Esophagus muscularis mucosa (tissue), 4 donors: ENCODE results near the gene PARP9. TPM values are rescaled to one million over a fixed set of nuclear protein-coding genes. Genes with fewer than 3 reads are reported as not detected.

Source experiments
- DNase-seq: peaks from one replicate; pipeline ENCODE4 v3.0.0-alpha.2; 2017; ENCODE audit errors: extremely low spot score
- H3K27ac ChIP-seq, 4 donors: fragments of 200-600 bp; sonication (generic); replicated peaks in 1 of 4; 1 replicate in 3 of 4; 2 replicates in 1 of 4; pipeline ENCODE4 v1.5.1; 2016 to 2019; ENCODE audit warnings: mild to moderate bottlenecking in 1 of 4
- H3K27me3 ChIP-seq, 4 donors: fragments of 200-600 bp; sonication (generic); one replicate each; pipeline versions ENCODE4 v1.5.1 to v1.6.0; 2016 to 2019
- H3K36me3 ChIP-seq, 4 donors: fragments of 200-600 bp; sonication (generic); one replicate each; pipeline ENCODE4 v1.5.1; 2016 to 2019
- H3K4me1 ChIP-seq, 4 donors: fragments of 200-600 bp; sonication (generic); one replicate each; pipeline ENCODE4 v1.5.1; 2016 to 2019
- H3K4me3 ChIP-seq, 4 donors: fragments of 200-600 bp; sonication (generic); 1 replicate in 2 of 4; 2 replicates in 2 of 4; pipeline ENCODE4 v1.5.1; 2016 to 2019; ENCODE audit warnings: mild to moderate bottlenecking in 4 of 4, moderate library complexity in 1 of 4
- H3K9me3 ChIP-seq, 4 donors: fragments of 200-600 bp; sonication (generic); 1 replicate in 3 of 4; 2 replicates in 1 of 4; pipeline ENCODE4 v1.5.1; 2016 to 2019
- EP300 ChIP-seq: sonication (generic); formaldehyde crosslinking; IDR thresholded peaks from one replicate; pipeline ENCODE4 v1.6.1; 2017; ENCODE audit warnings: antibody characterized with exemption
- POLR2A ChIP-seq: fragments of 450-650 bp; IDR thresholded peaks from one replicate; pipeline ENCODE4 v1.6.1; 2017; ENCODE audit warnings: antibody characterized with exemption, moderate library complexity, mild to moderate bottlenecking, low read depth
- POLR2AphosphoS5 ChIP-seq, 2 donors: sonication (generic); formaldehyde crosslinking; IDR thresholded peaks; one replicate each; pipeline ENCODE4 v1.6.1; 2017; ENCODE audit warnings: antibody characterized with exemption in 2 of 2
- WGBS: methylation state at CpG from one replicate; pipeline ENCODE4 v1.1.5; 2018; 5-methylcytosine and 5-hydroxymethylcytosine counted together
- intact Hi-C: fragments of 100-400 bp; cut with DNase I; formaldehyde crosslinking; loops from one replicate; pipeline ENCODE4 v1.15.1; 2023
- total RNA-seq, 4 donors: library from RNA; depleted of rRNA; stranded (reverse); fragments of >200 nt; gene quantifications; one replicate each; pipeline versions ENCODE4 v1.1.0 to v1.2.1, GENCODE V29; 2016
- TF ChIP-seq, protein P1 (sequence below), 3 experiments: fragments of 200-600 bp in 2 of 3; fragments of 450-650 bp in 1 of 3; sonication (generic) in 2 of 3; IDR thresholded peaks; one replicate each; pipeline ENCODE4 v1.5.1; 2017 to 2019; ENCODE audit warnings: antibody characterized with exemption in 3 of 3, mild to moderate bottlenecking in 2 of 3, moderate library complexity in 1 of 3

PARP9 gene
- total RNA-seq, 4 donors from 2014 or later, result 16.7 to 24.0 (median 21.3) TPM

DNA sequence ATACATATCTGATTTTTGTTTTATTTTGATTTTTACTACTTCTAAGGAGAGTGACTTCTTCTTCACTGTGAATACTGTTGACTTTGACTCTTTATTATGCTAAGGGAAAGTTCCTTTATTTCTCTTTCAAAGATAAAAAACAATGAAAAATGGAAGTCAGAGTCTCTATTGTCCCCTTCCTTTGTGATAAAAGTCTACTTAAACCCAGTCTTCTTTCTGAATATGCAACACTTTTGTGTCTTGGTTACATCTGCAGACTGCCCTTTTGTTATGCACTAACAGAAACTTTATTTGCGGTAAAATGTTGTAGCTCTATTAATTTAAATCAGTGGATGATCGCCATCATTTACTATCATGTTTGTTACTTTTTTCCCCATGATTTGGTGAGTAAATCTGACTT, 26.5 kb upstream of the PARP9 start:
- DNase-seq, result no peak
- Histone ChIP-seq H3K4me3 (no peak overlapping the region), H3K4me1 (no peaks in the 10 kb centered on the region), H3K9me3 (no peaks in the 10 kb centered on the region), H3K36me3 (no peaks in the 10 kb centered on the region), H3K27ac (no peak overlapping the region), H3K27me3 (no peaks in the 10 kb centered on the region)
- WGBS, result 99% methylated on average over 2 of the region's 2 CpGs
- no peak for TF ChIP-seq EP300
- no peak for TF ChIP-seq POLR2AphosphoS5 (IDR thresholded peaks at IDR 0.05)
- TF ChIP-seq POLR2A, result no peak
- TF ChIP-seq, protein P1, sequence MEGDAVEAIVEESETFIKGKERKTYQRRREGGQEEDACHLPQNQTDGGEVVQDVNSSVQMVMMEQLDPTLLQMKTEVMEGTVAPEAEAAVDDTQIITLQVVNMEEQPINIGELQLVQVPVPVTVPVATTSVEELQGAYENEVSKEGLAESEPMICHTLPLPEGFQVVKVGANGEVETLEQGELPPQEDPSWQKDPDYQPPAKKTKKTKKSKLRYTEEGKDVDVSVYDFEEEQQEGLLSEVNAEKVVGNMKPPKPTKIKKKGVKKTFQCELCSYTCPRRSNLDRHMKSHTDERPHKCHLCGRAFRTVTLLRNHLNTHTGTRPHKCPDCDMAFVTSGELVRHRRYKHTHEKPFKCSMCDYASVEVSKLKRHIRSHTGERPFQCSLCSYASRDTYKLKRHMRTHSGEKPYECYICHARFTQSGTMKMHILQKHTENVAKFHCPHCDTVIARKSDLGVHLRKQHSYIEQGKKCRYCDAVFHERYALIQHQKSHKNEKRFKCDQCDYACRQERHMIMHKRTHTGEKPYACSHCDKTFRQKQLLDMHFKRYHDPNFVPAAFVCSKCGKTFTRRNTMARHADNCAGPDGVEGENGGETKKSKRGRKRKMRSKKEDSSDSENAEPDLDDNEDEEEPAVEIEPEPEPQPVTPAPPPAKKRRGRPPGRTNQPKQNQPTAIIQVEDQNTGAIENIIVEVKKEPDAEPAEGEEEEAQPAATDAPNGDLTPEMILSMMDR (IDR thresholded peaks at IDR 0.05), result no peak
- intact Hi-C loops, result no loop called here

- 63% methylated on average over 5 of the region's 5 CpGs for WGBS
- intact Hi-C loops, result no loop called here
- DNase-seq, result no peak
- no peak overlapping the region for H3K27ac ChIP-seq
- H3K4me1 ChIP-seq, result no peaks in the 10 kb centered on the region
- no peaks in the 10 kb centered on the region for H3K27me3 ChIP-seq
- no peak overlapping the region for H3K4me3 ChIP-seq
- TF ChIP-seq EP300 (no peak), POLR2AphosphoS5 (IDR thresholded peaks at IDR 0.05) (no peak), POLR2A (no peak)
- TF ChIP-seq, protein P1 (IDR thresholded peaks at IDR 0.05), result no peak
- no peaks in the 10 kb centered on the region for H3K36me3 ChIP-seq
- H3K9me3 ChIP-seq, result no peaks in the 10 kb centered on the region
Observed at GRCh38 chr3:122589297-122589696, 25.2 kb upstream of the PARP9 start.

DNA sequence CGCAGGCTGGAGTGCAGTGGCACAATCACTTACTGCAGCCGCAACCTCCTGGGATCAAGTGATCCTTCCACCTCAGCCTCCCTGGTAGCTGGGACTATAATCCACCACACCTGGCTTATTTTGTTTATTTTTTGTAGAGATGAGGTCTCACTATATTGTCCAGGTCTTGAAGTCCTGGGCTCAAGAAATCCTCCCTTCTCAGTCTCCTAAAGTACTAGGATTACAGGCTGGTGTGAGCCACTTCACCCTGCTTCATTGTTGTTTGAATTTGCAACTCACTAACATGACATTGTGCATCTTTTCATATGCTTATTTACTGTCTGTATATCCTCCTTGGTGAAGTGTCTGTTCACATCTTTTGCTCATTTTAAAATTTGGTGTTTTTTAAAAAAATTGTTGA, 23.5 kb upstream of the PARP9 start:
- no peak for DNase-seq
- 93% methylated on average over 1 of the region's 2 CpGs for WGBS
- Histone ChIP-seq H3K36me3 (no peaks in the 10 kb centered on the region), H3K4me3 (no peak overlapping the region), H3K27me3 (no peaks in the 10 kb centered on the region), H3K27ac (no peak overlapping the region), H3K9me3 (peaks cover 0 to 9% (median 2%) of the 10 kb centered on the region in 4 donors), H3K4me1 (no peaks in the 10 kb centered on the region)
- intact Hi-C loops, result no loop called here
- TF ChIP-seq POLR2A, result no peak
- TF ChIP-seq, protein P1 (IDR thresholded peaks at IDR 0.05), result no peak
- TF ChIP-seq POLR2AphosphoS5 (IDR thresholded peaks at IDR 0.05), result no peak
- no peak for TF ChIP-seq EP300

DNA sequence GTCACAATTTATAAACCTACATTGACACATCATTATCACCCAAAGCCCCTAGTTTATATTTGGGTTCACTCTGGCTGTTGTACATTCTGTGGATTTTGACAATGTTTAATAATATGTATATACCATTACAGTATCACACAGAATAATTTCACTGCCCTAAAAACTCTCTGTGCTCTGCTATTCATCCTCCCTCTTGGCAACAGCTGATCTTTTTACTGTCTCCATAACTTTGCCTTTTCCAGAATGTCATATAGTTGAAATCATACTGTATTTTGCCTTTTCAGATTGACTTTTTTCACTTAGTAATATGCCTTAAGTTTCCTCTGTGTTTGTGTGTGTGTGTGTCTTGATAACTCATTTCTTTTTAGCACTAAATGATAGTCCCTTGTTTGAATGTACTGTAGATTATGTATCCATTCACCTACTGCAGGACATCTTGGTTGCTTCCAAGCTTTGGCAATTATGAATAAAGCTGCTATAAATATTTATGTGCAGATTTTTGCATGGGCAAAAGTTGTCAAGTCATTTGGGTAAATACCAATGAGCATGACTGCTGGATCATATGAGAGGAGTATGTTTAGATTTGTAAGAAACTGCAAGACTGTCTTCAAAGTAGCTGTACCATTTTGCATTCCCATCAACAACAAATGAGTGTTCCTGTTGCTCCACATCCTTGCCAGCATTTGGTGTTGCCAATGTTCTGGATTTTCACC, 22.8 kb upstream of the PARP9 start:
- no peaks in the 10 kb centered on the region for H3K36me3 ChIP-seq
- TF ChIP-seq EP300 (no peak), POLR2A (no peak), POLR2AphosphoS5 (IDR thresholded peaks at IDR 0.05) (no peak)
- TF ChIP-seq, protein P1 (IDR thresholded peaks at IDR 0.05), result no peak
- H3K4me1 ChIP-seq, result no peaks in the 10 kb centered on the region
- peaks cover 0 to 15% (median 5%) of the 10 kb centered on the region in 4 donors for H3K9me3 ChIP-seq
- H3K27me3 ChIP-seq, result no peaks in the 10 kb centered on the region
- H3K4me3 ChIP-seq, result no peak overlapping the region
- intact Hi-C loops, result no loop called here
- no peak for DNase-seq
- H3K27ac ChIP-seq, result no peak overlapping the region

DNA sequence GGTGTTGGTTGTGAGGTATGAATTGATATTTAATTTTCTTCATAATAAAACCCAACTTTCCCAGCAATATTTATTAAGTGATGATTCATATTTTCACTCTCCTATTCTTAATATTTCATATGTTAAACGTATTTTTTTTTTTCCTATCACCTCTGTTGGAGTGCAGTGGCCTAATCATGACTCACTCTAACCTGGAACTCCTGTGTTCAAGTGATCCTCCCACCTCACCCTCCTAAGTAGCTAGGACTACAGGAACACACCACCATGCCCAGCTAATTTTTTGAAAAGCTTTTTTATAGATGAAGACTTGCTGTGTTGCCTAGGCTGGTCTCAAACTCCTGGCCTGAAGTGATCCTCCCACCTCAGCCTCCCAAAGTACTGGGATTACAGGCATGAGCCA, 22.0 kb upstream of the PARP9 start:
- H3K4me1 ChIP-seq, result no peaks in the 10 kb centered on the region
- H3K4me3 ChIP-seq, result no peak overlapping the region
- H3K9me3 ChIP-seq, result peaks cover 0 to 23% (median 7%) of the 10 kb centered on the region in 4 donors
- H3K36me3 ChIP-seq, result no peaks in the 10 kb centered on the region
- 53% methylated on average over 1 of the region's 1 CpG for WGBS
- TF ChIP-seq POLR2AphosphoS5 (IDR thresholded peaks at IDR 0.05) (no peak), POLR2A (no peak), EP300 (no peak)
- TF ChIP-seq, protein P1 (IDR thresholded peaks at IDR 0.05), result no peak
- H3K27me3 ChIP-seq, result no peaks in the 10 kb centered on the region
- H3K27ac ChIP-seq, result no peak overlapping the region
- intact Hi-C loops, result no loop called here
- no peak for DNase-seq
